ENCODE data around the gene CADPS.

CADPS gene

DNA sequence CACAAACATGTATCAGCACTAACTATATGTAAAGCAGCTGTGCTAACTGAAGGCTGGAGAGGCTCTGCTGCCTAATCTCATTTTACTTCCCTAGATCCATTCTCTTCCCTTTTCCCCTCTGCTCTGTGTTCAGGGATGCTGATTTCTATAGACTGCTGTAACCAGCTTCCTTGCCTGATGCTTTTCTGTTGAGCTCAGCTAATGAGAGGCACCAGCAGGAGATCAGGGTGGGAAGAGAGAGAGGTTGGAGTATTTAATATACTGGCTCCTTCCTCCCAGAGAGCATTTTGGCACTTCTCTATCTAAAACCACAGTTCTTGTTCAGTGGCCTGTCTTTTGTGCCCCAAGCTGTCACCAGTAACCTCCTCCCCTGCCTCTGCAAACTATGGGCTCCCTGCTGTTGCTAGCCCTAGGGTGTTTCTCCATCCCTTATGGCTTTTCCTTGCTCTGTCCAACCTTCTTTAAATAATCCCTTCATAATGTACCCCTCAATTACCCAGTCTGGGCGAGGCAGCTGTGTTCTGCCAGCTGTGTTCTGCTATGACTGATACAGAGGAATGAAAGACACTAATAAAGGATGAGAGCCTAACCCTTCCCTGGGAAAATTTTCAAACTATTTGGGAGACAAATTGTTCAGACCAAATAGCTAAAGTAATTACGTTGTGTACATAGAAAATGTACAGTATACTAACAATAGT, 69.5 kb downstream of the CADPS start:
- DNase-seq, result no peak

DNA sequence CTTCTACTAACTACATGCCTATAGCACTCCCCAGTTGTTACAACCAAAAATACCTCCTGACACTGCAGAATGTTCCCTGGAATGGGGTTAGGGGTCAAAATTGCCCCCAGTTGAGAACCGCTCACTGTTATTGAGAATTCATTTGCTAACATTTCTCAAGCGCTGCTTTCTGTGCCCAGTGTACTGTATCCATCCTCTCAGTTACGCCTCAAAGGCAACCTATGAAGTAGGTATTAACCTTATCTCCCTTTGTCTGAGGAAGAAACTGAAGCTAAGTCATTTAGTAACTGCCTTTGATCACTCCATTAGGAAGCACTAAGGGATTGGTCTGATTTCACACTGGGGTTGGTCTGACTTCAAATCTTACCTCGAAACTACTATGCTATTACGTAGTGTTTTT, 70.1 kb downstream of the CADPS start:
- DNase-seq, result no peak

DNA sequence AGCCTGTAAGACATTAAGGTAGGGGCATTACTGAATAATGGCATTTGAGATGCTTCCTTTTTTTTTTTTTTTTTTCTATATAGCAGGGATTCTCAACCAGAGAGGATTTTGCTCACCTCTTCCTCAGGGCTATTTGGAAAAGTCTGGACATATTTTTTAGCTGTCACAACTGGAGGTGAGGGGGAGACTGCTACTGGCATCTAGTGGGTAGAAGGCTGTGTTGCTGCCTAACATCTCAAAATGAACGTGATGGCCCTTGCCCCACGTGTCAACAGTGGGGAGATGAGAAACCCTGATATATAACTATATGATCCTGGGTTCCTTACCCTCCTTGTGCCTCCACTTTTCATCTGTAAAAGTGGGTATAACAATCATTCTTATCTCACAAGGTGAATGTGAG, 71.9 kb downstream of the CADPS start:
- no peak for DNase-seq

DNA sequence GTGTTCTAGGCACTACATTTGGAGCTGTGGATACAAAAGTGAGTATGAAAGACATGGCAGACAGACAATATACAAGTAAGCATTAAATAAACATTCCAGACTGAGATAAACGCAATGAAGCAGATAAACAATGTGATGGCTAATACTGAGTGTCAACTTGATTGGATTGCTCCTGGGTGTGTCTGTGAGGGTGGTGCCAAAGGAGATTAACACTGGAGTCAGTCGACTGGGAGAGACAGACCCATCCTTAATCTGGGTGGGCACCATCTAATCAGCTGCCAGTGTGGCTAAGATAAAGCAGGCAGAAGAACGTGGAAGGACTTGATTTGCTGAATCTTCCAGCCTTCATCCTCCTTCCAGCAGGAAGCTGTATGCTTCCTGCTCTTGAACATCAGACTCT, 77.2 kb downstream of the CADPS start:
- no peak for DNase-seq

DNA sequence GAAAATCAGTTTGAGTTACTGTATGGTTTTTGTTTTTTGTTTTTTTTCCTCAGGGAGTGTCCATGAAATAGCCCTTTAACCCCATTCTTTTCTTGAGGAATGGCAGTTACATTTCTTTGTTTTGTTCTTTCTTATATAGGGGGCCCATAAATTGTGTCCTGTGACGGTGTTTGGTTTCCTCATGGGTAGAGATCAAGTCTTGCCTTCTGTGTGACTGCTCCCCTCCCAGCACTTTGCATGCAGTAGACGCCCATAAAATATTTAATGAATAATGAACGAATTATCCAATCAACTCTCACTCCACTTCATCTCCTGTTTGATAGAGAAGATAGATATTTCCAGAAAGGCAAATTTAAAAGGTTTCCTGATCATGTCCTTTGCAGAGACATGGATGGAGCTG, 78.1 kb downstream of the CADPS start:
- no peak for DNase-seq

DNA sequence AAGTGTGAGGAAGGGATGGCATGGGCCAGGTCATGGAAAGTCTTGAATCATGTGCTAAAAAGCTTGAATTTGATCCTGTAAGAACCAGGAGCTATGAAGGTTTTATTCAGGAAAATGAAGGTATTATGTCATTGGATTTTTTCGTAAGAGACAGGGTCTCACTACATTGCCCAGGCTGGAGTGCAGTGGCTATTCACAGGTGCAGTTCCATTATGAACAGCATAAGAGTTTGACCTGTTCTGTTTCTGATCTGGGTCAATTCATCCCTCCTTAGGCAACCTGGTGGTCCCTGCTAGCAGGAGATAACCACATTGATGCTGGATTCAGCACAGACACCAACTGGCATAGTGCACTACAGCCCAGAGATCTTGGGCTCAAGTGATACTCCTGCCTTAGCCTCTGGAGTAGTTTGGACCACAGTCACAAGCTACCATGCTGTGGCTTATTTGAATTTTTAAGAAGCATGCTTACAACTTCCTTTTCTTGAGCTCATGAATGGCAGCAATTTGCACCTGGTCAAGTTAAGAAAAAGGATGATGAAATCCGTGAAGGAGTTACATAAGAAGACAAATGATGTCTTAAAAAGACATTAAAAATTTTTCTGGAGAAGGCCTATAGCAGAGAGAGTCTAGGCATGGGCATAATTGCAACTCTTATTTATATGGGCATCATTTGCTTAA, 79.1 kb downstream of the CADPS start:
- DNase-seq, result no peak

DNA sequence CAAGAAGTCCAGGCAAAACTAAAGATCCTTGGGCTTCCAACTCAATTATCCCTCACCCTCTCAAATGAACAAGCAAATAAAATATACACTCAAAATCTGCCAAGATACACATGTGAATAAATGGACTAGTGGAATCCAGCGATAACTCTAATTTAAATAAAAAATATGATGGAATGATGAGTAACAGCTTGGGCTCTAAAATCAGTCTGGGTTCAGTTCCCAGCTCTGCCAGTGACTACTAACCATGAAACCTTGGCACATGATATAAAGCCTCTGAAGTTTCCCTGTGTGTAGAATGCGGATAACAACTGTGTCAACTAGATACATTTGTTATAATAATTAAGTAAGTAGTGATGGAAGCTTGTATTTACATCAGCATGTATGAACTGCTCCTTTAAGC, 81.3 kb downstream of the CADPS start:
- no peak for DNase-seq

DNA sequence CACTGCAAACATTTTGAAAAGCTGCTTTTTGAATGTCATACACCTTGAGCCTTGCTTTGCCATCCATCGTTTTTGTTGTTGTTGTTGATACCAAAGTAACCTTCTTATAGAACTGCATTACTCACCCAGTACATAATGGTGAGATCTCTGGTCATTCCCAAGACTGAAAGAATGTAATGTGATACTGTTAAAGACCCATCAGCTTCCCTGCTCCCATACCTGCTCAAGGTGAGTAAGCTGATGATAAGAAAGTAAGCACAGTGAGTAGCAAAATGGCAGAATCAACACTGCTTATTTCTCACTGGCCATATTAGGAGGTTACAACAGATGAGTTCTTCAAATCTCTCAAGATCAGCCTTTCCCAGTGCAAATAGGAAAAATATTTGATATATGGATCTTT, 89.8 kb downstream of the CADPS start:
- no peak for DNase-seq

DNA sequence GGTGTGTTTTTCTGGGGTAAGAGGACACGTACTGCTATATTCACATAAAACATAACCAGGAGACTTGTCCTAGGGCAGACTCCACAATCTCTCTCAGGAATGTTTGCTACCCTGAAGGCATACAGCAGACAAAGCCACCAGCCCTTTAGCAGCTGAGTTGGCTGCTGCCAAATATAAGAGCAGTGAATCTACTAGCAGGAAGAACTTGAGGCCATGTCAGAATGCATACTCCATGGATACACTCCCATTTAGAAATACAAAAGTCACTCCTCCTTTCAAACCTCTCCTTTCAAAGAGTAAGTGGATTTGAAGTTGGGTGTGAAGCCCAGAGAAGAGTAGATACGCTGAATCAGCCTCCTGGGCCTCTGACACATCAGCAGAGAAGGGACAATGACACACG, 94.1 kb downstream of the CADPS start:
- DNase-seq, result no peak

DNA sequence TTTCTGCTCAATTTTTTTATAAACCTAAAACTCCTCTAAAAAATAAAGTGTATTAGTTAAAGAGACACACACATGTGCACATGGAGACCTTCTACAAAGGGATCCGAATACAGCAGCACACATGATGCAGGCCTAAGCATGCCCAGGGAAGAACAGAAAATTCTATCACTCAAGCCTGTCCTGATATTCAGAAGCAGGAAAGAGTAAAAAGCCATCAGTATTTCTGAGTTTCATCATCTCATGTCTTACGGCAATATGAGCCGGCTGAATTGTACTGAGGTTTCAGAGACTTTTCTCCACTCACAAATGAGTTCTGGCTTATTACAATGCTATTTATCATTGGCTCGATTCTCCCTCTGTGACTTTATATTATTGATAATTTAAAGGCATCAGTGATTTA, 97.5 kb downstream of the CADPS start:
- DNase-seq, result no peak

DNA sequence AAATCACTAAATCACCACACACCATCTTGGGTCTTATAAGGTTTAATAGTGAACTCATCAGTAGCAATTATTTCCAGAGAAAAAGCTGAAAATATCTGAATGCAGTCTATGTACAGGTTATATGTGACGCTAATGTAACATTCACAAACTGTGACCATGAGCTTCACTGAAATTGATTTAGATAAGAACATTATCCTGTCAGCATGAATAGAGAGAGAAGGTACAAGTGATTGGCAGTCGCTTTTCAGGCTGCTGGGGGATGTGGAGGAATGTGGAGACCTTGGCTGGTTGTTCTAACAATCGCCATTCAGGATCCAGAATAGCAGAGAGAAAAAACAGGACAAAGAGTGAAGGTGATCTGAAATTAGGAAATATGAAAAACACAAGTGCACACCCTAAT, 98.1 kb downstream of the CADPS start:
- DNase-seq, result no peak

DNA sequence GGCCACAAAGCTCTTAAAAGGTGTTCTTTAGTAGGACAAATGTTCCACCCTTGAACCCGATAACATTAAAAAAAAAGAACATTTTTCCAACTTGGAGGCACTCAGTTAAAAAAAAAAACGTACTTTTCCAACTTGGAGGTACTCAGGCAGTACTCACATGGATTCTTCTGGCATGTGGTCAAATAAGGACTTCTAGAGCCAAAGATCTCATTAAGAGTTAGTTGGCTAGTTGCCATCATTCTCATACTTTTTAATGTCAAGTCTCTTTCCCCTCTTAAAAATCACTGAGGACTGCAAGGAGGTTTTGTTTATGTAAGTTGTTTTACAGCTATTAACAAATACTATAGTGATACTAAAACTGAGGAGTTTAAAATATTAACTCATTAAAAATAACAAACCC, 101.0 kb downstream of the CADPS start:
- DNase-seq, result no peak

DNA sequence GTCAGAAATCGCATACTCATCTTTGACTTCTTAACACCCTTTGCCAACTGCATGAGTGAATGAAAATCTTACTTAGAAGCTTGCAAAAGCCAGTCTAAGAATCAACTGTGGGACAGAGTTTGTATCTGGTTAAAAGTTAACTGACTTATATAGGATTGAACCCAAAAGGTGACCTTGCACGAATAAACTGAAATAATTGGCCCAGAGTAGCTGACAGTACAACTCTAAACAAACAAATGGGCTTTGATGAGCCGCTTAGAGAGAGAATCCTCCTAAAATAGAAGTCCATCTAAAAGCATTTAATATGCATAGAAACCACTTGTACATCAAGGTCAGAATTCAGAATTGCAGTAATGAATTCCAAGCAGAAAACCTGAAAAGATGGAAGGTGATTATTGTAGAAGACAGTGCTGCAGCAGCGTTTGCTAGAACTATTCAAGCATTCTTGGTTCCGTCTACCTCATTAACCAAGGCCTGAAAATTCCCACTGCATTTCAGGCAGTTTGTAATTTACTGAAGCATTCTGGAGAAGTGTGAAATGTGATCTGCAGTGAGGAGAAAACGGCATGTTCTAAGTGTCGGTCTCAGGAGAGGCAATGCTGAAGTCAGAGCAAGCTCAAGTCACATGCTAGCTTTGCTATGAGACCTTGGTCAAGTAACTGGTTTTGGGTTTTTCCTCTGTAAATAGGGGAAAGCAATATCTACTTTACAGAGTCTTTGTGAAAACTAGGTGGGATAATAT, 103.7 kb downstream of the CADPS start:
- no peak for DNase-seq

DNA sequence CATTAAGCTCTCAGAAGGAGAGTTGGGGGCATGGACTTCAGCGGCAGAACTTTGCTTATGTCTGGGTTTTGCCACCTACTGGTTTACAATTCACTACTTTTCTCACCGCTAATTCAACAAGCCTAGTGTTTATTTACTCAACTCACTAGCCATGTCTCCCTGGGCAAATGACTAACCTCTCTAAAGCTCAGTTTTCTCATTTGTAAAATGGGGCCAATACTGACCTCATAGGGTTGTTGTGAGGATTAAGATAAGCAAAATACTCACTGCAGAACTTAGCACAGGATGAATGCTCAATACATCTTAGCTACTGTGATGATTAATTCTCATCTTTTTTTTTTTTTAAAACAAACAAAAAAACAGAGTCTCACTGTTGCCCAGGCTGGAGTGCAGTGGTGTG, 106.3 kb downstream of the CADPS start:
- DNase-seq, result no peak

DNA sequence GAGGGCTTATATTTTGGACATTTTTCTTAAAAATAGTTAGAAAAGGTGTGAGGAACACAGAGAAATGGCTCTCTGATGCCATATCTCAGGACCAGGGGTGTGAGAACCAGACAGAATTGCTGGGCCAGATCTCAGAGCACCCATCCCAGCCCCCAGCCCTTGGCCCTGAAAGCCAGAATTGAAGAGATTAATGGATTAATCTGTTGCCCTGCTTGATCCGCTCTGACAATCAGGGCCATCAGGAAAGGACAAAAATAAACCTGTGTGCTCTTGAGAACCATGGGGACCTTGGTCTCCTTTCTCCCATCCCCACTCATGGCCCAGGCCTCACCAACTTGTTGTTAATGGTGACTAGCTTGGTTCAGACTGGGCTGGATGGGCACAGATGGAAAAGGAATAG, 113.5 kb downstream of the CADPS start:
- no peak for DNase-seq

DNA sequence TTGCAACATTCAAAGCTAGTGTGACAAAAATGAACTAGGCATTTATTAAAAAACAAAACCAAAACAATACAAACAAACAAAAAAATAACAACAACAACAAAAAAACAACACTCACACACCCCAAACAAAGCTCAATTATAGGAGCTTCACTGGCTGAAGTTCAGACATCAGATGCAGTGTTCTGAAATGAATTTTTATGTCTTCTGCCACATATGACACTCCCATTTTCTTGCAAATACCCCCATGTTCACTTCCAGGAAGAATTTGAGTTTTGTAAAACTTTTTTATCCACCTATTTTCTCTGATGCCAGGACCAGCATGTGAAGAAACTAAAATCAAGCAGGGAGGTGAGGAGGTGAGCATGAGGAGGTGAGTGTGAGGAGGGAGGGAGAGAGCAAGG, 113.9 kb downstream of the CADPS start:
- DNase-seq, result no peak

DNA sequence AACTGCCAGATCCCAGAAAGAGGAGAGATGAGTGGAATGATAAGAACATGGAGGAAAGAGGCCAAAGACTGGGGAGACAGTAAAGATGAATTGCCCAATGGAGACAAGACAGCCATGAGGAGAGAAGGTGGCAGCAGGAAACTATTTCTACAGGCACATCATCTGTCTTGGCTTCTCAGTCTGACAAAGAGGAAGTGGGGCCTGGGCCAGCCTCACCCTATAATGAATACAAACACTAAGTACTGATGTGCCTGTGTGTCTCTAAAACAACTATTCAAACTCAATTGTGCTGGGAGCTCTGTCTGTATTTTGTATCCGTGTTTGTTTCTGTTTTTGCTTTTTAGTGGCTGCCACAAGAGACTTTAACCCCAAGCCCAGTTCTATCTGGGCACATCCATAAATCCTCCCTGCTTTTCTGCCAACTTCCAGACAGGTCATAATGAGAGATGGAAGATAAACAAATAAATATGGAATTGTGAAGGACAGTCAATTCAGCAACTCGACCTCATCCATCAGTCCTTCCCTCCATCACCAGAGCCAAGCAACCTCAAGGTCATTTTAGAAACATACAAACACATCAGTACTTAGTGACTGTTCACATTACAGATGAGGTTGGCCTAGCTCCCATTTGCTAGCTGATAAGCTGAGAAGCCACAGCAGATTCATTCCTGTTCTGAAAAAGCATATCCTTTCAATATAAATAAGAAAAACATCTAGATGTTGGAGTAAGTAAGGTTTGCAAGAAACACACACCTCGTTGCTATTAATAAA, 116.7 kb downstream of the CADPS start:
- no peak for DNase-seq

DNA sequence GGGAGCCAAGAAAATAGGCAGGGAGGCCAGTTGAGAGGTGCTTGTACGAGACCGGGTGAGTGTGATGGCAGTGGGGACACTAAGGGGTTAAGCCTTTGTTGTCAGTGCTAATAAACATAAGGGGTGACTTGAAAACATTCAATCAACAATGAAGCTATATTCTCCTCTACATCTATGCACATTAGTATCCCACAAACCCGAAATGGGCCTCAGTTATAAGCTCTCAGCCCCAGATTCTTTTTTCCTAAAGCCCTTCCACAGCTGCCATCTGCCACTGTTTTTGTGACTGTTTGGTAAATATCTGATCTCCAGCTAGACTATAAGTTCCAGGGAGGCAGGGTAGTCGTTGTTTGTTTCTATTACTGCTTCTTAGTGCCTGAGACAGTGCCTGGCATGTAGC, 118.2 kb downstream of the CADPS start:
- DNase-seq, result no peak

DNA sequence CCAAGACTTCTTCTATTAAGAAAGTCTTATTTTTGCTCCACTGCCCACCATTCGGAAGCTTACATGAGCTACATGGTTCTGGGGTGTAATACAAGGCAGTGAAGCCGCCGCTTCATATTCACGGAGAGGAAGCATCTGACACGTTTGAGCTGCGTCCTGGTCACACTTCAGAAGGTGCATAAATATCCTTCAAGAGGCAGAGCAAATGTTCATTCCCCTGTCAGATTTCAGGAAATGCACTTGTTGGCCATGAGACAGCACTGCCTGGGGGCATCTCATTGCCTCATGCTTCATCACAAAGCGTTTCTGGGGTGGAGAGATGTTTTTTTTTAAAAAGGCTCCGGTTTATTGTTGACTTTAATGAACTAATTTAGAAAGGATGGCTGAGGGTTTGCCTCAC, 119.9 kb downstream of the CADPS start:
- no peak for DNase-seq

DNA sequence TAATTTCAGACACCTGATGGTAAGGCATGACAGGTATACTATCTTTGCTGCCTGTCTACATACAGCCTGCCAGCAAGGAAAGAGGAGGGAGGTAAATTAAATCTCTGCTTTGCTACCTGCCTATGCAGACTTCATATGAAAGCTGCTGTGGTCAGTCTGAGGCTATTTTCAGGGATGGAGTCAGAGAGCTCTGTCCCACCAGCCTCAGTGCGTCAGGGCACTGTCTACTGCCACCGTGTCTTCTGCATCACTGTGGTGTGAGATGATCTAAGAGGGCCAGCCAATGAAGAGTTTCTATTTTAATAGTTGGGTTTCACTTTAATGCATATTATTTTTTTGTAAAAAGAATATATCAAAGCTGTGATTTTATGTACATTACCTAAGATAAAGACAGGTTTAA, 125.6 kb downstream of the CADPS start:
- no peak for DNase-seq

DNA sequence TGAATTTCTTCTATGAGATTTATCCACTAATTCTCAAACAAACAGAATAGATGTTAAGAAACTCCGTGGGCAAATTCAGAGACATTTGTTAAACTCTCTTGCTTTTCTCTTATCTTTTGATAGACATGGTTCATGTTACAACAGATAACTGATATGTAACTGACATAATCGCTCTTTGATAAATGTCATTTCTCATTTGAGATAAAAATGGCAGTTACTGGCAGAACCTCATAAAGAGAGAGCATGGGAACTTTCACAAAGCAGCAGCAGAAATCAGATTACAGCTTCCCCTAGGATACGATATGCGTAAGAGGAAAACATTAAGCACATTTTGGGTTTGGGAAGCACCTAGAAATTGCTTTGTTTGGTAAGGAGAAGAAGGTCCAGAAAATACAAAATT, 126.1 kb downstream of the CADPS start:
- no peak for DNase-seq

DNA sequence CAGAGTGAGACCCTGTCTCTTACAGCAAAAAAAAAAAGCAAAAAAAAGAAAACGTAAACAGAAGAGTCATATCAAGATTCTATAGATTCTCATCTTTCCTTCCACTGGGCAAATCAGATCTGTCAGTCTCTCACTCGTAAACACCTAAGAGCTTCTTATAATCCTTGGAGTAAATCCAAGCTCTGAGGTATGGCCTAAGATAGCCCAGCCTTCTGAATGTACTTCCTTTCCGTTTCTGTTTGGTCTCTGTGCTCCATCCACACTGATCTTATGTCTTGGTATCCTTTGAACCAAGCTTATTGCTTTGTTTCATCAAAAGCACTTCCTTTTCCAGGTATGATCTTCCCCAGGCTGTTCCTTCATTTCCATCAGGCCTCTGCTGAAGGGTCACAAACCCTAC, 137.8 kb downstream of the CADPS start:
- DNase-seq, result no peak

DNA sequence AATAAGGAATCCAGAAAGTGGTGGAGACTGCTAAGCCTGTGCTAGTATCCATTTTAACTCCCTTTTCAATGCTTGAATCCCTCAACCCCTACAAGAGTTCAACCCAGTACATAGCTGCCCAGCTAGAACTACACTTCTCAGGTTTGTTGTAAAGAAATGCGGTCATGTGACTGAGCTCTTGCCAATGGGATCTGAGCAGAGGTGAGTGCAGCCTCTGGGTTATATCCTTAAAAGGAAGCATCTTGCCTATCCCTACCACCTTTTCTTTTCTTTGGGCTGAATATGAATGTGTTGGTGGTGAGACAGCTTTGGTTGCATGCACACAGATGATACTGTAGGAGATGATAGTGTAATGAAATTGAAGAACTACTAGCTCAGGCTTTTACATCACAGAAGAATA, 139.7 kb downstream of the CADPS start:
- no peak for DNase-seq

Measured in T1000 (cell line).